GM21360 (cell line): Measurements from ENCODE around the gene C2orf81.

Experiments
- ATAC-seq: cut with Tn5 transposase; IDR thresholded peaks from one replicate; pipeline ENCODE4 v1.9.1; 2021; ENCODE audit warnings: mild to moderate bottlenecking, moderate library complexity; ENCODE audit not compliant: unreplicated experiment

Gene C2orf81

DNA sequence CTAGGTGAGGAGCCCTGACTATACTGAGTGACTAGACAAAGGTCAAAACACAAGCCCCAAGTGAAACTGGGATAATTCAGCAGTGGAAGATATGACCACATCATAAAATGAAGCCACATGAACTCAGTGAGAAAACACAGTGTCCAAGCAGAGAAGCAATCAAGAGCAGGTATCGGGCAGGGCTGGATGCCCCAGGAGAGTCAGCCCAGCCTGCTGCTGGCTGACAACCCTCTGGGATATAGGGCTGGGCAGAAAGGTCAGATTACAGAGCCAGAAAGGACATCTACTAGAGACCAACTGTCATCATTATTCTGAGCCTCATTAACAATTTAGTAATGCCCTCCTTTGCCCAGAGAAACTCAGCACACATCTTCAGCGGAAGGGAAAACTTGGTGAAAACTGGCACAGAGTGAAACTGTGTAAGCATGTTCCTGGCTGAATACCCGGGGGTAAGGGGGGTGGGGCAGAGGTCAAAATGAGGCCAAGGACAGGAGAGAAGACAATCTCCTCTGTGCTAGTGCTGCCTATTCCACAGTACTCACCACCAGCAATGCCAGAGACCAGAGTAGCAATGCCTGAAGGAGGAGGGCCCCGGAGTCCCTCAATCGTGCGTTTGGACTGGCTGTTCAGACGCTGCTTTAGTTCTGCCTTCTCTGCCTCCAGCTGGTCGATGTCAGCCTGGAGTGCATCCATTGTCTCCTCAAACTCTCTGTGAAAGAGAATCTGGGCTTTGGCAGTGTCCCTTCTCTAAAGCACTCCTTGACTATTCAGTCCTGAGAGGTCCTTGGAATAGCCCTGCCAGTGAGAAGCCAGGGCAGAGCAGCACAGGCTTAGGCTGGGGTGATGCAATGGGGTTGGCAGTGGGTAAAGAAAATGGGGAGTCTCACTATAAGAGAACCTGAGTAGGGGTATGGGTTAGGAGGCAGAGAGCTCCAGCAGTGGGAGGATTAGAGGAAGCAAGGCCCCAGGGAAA is 56.6 kb downstream of the C2orf81 start:
- no peak for ATAC-seq
